Choroid plexus epithelial cell (primary cell): ENCODE measurements around the gene TAF1B.

Experiments used
- DNase-seq: peaks from one replicate; pipeline ENCODE4 v3.0.0-alpha.2; 2010; ENCODE audit warnings: low read depth
- H3K4me3 ChIP-seq: 2 replicates; pipeline ENCODE4 v1.5.1; 2011; ENCODE audit warnings: low read depth, mild to moderate bottlenecking, control low read depth, low read length, moderate library complexity
- TF ChIP-seq, protein P1 (sequence below): conservative IDR thresholded peaks from 2 replicates; pipeline ENCODE4 v1.5.1; 2011; ENCODE audit warnings: low read depth, mild to moderate bottlenecking, control low read depth, inconsistent platforms, low read length, moderate library complexity

TAF1B gene

DNA sequence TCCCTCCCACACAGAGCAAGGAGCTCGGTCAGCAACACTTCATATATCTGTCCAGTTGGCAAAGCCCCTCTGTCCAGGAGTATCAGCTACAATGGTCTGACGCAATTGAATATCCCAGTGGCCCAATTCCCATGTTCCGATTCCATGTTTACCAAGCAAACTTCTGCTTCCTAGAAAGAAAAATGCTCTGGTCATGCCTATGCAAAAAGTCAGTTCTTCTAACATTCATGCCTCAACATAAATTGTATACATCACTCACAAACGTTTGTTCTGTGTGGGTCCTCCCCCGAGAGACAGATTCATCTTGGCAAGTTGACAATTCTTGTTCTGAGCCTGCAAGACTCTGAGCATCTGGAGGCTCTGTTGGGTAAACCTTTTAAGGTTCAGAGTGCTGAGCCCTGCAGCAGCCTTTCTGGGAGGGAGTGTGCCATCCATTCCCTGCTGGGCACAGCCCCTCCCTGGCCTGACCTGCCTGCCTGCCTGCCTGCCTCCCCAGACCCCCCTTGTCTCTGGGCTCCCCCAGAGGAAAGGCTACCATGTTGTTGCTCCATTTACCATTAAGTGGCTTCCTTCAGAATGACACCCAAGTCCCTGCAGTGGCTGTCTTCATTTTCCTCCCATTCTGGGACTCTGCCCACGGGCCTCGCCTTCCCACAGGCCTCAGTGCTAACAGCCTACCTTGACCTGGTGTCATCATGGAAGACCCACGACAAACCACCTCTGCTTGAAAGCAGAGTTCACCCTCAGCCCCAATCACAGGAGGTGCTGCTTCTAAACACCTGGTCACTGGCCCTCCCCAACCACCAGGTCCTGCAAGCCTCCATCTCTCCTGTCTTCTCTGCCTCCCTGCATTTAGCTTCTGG lies 37.6 kb upstream of the TAF1B start:
- peak; percentile 70 for DNase-seq
- TF ChIP-seq, protein P1, sequence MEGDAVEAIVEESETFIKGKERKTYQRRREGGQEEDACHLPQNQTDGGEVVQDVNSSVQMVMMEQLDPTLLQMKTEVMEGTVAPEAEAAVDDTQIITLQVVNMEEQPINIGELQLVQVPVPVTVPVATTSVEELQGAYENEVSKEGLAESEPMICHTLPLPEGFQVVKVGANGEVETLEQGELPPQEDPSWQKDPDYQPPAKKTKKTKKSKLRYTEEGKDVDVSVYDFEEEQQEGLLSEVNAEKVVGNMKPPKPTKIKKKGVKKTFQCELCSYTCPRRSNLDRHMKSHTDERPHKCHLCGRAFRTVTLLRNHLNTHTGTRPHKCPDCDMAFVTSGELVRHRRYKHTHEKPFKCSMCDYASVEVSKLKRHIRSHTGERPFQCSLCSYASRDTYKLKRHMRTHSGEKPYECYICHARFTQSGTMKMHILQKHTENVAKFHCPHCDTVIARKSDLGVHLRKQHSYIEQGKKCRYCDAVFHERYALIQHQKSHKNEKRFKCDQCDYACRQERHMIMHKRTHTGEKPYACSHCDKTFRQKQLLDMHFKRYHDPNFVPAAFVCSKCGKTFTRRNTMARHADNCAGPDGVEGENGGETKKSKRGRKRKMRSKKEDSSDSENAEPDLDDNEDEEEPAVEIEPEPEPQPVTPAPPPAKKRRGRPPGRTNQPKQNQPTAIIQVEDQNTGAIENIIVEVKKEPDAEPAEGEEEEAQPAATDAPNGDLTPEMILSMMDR: no peak

DNA sequence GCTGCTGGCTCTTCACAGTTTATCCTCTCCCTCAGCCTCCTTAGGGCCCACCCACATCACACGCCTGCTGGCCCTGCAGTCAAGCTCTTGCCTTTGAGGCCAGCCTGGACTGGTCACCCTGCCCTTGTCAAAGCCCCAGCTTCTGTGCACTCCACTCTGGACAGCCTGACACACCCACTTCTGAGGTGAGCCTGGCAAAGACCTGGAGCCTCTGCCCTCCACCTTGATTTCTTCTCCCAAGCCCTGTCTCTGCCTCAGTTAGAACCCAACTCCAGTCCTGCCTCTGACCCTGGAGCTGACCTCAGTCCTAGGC lies 37.0 kb upstream of the TAF1B start:
- H3K4me3 ChIP-seq: no peak overlapping the region
- DNase-seq: no peak
- TF ChIP-seq, protein P1: no peak

More for the DNA sequence above, 37.6 kb upstream of the TAF1B start:
- H3K4me3 ChIP-seq: no peak overlapping the region

DNA sequence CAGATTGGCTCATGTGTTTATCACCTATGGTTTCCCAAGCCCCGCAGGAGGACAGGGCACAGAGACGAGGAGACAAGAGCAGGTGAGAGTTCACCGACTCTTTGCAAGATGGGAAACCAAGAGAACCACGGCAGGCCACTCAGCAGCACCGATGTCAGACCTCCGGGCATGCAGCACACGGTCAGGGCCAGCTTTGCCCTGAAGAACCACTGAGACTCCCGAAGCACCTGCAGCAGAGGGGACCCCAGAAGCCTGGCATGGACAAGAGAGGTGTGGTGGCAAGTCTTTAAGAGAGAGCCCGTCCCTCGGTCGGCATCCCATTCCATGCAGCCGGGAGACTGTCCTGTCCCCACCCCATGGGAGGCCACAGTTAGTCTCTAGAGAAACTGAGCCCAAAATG lies 36.6 kb upstream of the TAF1B start:
- DNase-seq: no peak
- no peak overlapping the region for H3K4me3 ChIP-seq
- TF ChIP-seq, protein P1: no peak

DNA sequence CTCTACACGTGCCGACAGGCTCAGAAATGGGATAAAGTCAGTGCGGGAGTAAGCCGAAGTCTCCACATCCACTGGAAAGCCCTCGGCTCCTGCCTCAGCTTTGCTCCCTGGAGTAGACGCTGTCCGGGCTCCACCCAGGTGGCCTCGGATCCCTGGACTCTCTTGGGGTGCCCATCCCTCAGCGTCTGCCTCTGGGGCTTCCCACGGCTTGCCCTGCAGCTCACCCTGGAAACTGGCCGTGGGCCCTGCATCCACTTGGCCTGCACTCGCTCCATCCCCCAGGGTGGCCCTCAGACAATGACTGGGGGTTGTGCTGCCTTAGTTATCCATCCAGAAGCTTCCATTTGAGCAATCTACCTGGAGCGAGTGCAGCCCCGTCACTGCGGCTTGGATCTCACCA lies 36.2 kb upstream of the TAF1B start:
- TF ChIP-seq, protein P1: no peak
- H3K4me3 ChIP-seq: no peak overlapping the region
- DNase-seq: no peak

DNA sequence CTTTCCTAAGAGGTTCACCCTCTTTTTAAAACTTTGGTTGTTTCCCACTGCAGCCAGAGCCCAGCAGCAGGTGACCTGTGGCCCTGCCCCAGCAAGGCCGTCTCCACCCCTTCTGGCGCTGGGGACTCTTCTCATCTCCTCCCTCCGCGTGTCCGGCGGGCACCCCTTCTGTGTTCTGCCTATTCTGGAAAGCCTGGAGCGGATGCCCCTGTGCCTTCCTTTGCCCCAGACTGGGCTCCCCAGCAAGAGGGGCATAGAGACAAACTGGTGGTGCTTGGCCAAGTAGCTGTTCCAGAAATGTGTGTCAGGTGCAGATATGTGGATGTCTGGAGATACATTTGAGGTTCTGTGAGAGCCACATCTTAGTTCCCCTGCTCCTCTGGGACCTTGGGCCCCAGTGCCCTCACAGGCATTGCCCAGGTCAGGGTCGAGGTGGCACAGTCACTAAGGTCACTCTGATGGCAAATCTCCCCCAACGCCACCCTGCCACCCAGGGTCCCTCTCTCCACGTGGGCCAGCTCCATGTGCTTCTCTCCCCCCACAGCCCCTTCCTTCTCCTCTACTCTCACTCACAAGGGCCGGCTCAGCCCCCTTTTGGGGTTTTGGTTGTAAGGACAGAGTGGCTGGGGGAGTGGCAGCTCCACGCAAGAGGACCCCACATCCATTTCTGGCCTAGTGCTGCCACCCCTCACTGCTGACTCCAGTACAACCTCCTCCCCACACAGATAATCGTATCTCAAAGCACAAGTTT lies 35.5 kb upstream of the TAF1B start:
- TF ChIP-seq, protein P1: no peak
- no peak overlapping the region for H3K4me3 ChIP-seq
- no peak for DNase-seq

DNA sequence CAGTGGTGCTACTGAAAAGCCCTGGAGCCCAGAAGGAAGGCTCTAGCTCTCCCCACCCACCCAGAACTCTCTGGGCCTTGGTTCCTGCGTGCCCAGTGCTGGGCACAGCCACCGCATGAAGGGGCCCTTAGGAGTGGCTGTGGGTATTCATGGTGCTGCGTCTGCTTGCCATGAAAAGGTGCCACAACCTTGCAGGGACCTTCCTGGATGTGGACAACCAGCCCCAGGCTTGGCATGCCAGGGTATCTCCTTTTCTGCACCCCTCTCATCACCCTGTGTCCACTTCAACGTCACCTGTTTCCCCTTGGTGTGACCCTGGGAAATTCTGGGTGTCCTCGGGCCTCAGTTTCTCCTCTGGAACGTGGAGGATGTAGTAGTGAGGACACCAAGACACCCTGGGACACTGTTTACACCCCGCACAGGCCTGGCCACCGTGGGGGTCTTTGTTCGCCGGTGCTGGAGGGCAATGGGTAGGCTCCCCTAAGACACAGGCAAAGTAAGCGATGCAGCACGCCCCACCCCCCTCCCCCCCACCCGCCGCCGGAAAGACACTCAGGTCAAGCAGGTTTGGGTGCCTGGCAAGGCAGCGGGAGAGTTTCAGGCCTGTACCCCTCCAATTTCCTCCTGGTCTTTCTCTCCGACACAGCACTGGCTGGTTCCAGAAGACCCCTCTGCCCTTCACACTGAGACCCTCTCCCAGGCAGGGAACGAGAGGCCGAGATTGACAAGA lies 34.8 kb upstream of the TAF1B start:
- no peak overlapping the region for H3K4me3 ChIP-seq
- TF ChIP-seq, protein P1: no peak
- no peak for DNase-seq
